Measurements from ENCODE around the gene ZSCAN31. TPM values are rescaled to one million over a fixed set of nuclear protein-coding genes. Genes with fewer than 3 reads are reported as not detected.

The ZSCAN31 gene
- total and polyA plus RNA-seq, 2 of the 8 experiments (the other 6 are each of a cell fraction or from before 2014, with no cell fraction given): 1.9 to 7.0 TPM

DNA sequence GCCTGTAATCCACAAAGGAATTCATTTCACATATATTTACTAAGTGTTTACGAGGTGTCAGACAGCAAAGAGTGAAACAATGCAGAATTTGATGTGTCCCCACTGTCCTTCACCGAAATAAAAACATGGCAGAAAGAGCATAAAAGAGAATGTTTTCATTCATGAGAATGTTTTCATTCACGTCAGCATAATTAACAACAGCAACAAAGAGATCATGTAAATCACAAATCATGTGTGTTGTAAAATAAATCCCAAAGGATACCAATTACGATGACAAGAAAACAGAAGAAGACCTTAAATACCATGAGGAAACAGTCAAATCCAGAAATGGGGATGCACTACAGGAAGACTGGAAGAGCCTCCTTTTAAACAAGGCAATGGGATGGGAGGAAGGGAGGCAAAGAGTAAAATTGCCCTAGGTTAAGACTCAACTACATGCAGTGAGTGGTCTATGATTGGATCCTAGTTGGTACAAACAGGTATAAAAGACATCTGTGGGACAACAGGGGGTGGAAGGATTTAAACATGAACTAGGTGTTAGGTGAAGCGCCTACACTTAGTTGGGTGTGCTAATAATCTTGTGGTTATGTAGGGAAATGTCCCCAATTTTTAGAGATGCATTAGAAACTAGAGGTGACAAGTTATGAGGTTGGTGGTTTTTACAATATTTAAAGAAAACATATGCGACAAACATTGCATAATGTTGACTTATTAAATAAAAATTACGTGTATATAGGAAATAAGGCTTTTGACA, 1.5 kb downstream of the ZSCAN31 start:
- H4K5ac ChIP-seq (ENCODE audit: insufficient read length, low read depth, low read length): no peak overlapping the region
- H3K4ac ChIP-seq (replicated peaks; ENCODE audit: insufficient read length, low read depth, low read length): no peak overlapping the region
- peak overlapping the region; percentile 86 to 95 (median 91); a peak in 5 of 8 replicates for H3K4me3 ChIP-seq (ENCODE audit: extremely low read depth in 1 of 4, insufficient read depth in 2 of 4, low read depth in 3 of 4, low read length in 4 of 4)
- H3K27ac ChIP-seq (ENCODE audit: low read depth, low read length): peak overlapping the region; percentile 95; the same call in 1 of the 2 replicates
- H3K36me3 ChIP-seq (ENCODE audit: control insufficient read depth in 2 of 4, insufficient read depth in 4 of 4, low read length in 3 of 4): 0 out of 8 replicates have a peak, but pooled peaks cover 0 to under 1% (median 0%) of the 10 kb centered on the region in 4 experiments
- no peak overlapping the region for H4K91ac ChIP-seq (replicated peaks; ENCODE audit: insufficient read length, low read length)
- 84% methylated on average over 7 of the region's 7 CpGs; no CpG with 5 or more reads in 1 of the 2 experiments for WGBS, 2 experiments (ENCODE audit: extremely low coverage in 1 of 2, insufficient coverage in 1 of 2, insufficient read length in 1 of 2, insufficient replicate concordance in 2 of 2, low coverage in 1 of 2, low lambda C conversion rate in 2 of 2, missing lambda C conversion rate in 1 of 2)
- no peak overlapping the region for H3K23ac ChIP-seq (ENCODE audit: insufficient read length)
- H2AK5ac ChIP-seq (ENCODE audit: low read depth, low read length): no peak overlapping the region
- peaks cover under 1 to 4% of the 10 kb centered on the region in 2 experiments; a peak in 1 of 4 replicates for H3K9me3 ChIP-seq (ENCODE audit: insufficient read depth in 2 of 2, low read depth in 1 of 2, low read length in 1 of 2)
- H3K79me1 ChIP-seq (ENCODE audit: low read depth, low read length): no peaks in the 10 kb centered on the region
- H3K9ac ChIP-seq (replicated peaks in 1 of 4; ENCODE audit: extremely low read depth in 1 of 4, low read depth in 3 of 4, low read length in 3 of 4): peak overlapping the region in 3 of 4 experiments; percentile 84 to 92 (median 90); a peak in 3 of 7 replicates
- no peak overlapping the region for H2BK120ac ChIP-seq (replicated peaks; ENCODE audit: low read depth, low read length)
- no peak overlapping the region for H2BK20ac ChIP-seq (ENCODE audit: low read length)
- no peak overlapping the region for H2BK15ac ChIP-seq (ENCODE audit: low read length)
- peak overlapping the region; percentile 71; the same call in 1 of the 2 replicates for H2BK5ac ChIP-seq (ENCODE audit: low read depth, low read length)
- H2BK12ac ChIP-seq (ENCODE audit: low read depth, low read length): peak overlapping the region; percentile 72; the same call in 1 of the 2 replicates
- no peak overlapping the region for H2AFZ ChIP-seq (ENCODE audit: low read length)
- no peak for FAIRE-seq
- ChIA-PET CTCF (ENCODE audit: partially characterized antibody) (interaction anchor here (0.5 to 2.5 kb wide), 6 partner anchors 12 to 832 kb away, joined by 3 to 9 read pairs (median 3); partner anchors contain the start of gene ZKSCAN3), POLR2A (ENCODE audit: partially characterized antibody) (interaction anchor here (0.6 to 3.6 kb wide), 21 partner anchors 8 to 467 kb away, joined by 3 to 36 read pairs (median 10); partner anchors contain the start of genes PGBD1, ZKSCAN3, ZKSCAN8 and ZSCAN26)
- no peaks in the 10 kb centered on the region; a peak in 1 of 4 replicates for H3K79me2 ChIP-seq (ENCODE audit: control insufficient read depth in 1 of 2, insufficient read depth in 2 of 2, low read length in 2 of 2)
- H3K14ac ChIP-seq (ENCODE audit: insufficient read length): no peak overlapping the region
- H3K18ac ChIP-seq (ENCODE audit: extremely low read depth, low read length): no peak overlapping the region
- peaks cover 2% of the 10 kb centered on the region; the same call in 1 of the 2 replicates for H3K23me2 ChIP-seq (ENCODE audit: low read depth, low read length)
- H4K8ac ChIP-seq (ENCODE audit: extremely low read depth, insufficient read depth, low read length): peak overlapping the region; percentile 88; the same call in 1 of the 2 replicates
- DNase-seq (ENCODE audit: low read depth in 1 of 2, low spot score in 2 of 2): no peak
- H3K27me3 ChIP-seq (replicated peaks in 1 of 4; ENCODE audit: control insufficient read depth in 3 of 4, extremely low read depth in 1 of 4, insufficient read depth in 3 of 4, low read length in 3 of 4): no peaks in the 10 kb centered on the region
- peak overlapping the region; percentile 81 to 98 for H3K4me2 ChIP-seq (ENCODE audit: insufficient read depth in 1 of 2, low read depth in 2 of 2, low read length in 2 of 2)
- H3K4me1 ChIP-seq (replicated peaks in 1 of 4; ENCODE audit: control insufficient read depth in 3 of 4, insufficient read depth in 4 of 4, low read length in 3 of 4): no peaks in the 10 kb centered on the region
- H4K20me1 ChIP-seq (replicated peaks in 1 of 2; ENCODE audit: control insufficient read depth in 1 of 2, insufficient read depth in 2 of 2, low read length in 2 of 2): no peaks in the 10 kb centered on the region
- H3K56ac ChIP-seq (replicated peaks; ENCODE audit: insufficient read length, low read depth, low read length): no peak overlapping the region
- TF ChIP-seq PHF8 (conservative IDR thresholded peaks at IDR 0.05; ENCODE audit: low read depth, low read length) (no peak), ZNF274 (IDR thresholded peaks at IDR 0.05; ENCODE audit: borderline replicate concordance, extremely low read depth, low read length) (no peak), TAF7 (optimal IDR thresholded peaks at IDR 0.05; ENCODE audit: borderline replicate concordance, low read depth, low read length) (no peak), SRF (IDR thresholded peaks at IDR 0.05; ENCODE audit: low read depth, low read length) (no peak), BCL11A (IDR thresholded peaks at IDR 0.05; ENCODE audit: low read depth in 2 of 2, low read length in 2 of 2) (no peak), KDM5A (IDR thresholded peaks at IDR 0.05; ENCODE audit: low read length) (no peak), SP1 (IDR thresholded peaks at IDR 0.05; ENCODE audit: low read depth, low read length) (no peak), NRF1 (IDR thresholded peaks at IDR 0.05; ENCODE audit: low read depth, low read length) (no peak), HDAC2 (IDR thresholded peaks at IDR 0.05; ENCODE audit: borderline replicate concordance in 1 of 2, low read depth in 2 of 2, low read length in 2 of 2) (no peak), TBP (IDR thresholded peaks at IDR 0.05; ENCODE audit: low read depth, low read length) (no peak)
- TF ChIP-seq, protein P1, sequence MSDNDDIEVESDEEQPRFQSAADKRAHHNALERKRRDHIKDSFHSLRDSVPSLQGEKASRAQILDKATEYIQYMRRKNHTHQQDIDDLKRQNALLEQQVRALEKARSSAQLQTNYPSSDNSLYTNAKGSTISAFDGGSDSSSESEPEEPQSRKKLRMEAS (IDR thresholded peaks at IDR 0.05): no peak

Data from H1 (cell line).